GM19372 (cell line): Measurements from ENCODE around the gene FDXR.
"Not testable (repeated sequence)": the region's sequence is repeated elsewhere in the genome, so short reads cannot be mapped to it uniquely, and the experiment has no call there.

Experiments
- ATAC-seq: cut with Tn5 transposase; IDR thresholded peaks from one replicate; pipeline ENCODE4 v1.9.1; 2021; ENCODE audit warnings: mild to moderate bottlenecking, low read depth, moderate library complexity; ENCODE audit not compliant: unreplicated experiment

The FDXR gene

DNA sequence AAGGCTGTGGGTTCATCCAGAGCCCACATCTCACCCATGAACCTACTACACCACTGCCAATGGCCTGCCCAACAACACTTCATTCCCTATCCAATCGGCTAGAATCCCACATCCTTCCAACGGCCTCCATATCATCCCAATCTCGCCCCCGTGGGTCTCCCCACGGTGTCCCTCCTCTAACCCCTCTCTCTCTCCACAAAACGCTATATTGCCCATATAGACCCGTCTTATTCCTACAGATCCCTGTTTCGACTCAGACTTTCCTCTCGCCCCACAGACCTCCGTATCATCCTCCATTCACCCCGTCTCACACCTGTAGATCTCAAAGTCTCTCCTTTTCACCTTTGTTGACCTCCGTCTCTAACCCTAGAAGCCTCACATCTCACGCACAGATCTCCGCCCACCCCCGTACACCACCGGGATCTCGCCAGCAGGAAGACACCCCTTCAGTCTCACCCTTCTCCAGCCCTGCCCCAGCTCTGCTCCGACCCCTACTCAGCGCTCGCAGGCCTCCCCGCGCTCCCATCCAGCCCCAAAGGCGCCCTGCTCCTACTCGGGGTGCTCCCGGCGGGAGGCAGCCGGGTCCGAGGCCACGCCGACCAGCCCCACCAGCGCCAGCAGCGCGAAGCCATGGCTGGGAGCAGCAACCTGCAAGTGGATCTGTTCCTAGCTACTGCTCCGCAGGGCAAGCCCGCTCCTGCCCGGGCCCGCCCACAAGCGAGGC is at the start of gene FDXR:
TSS of gene FDXR (minus strand) at position 682 of the 724 bp plus-strand sequence. CDS start at position 632, 50 bp downstream.
- no peak for ATAC-seq

DNA sequence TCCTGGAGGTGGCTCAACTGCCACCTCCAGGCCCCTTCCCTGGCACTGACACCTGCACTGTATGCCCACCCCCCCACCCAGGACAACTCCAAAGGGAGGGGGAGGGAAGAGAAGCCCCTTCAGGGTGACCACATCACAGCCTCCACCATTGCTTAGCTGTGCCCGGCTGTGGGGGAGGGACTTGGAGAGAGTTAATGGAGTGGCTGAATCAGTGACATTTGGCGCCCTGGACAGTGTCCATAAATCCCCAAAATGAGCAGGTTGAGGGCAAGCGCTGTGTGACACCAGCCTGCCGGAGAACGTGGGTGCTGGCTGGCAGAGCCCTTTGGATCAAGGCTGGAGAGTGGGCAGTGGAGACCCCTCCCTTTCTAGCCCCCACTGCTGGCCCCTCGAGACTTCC is 49.4 kb upstream of the FDXR start:
- ATAC-seq = no peak

DNA sequence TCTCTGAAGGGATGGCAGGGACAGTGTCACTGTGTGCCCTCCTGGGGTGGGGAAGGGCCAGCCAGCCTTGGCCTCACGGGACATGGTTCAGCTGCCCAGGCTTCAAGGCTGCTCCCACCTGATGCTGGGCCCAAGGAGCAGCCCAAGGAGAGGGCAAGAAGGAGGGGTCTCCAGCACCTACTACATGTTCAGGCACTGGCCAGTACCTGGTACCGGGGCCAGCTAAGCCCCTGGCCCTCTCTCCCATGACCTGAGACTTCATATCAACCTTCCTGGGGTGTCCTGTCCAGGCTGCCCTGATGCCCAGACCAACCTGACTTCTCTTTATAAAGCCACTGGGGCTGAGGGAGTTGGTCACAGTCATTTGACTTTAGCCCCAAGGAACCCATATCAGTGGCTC is 49.0 kb upstream of the FDXR start:
- no peak for ATAC-seq

DNA sequence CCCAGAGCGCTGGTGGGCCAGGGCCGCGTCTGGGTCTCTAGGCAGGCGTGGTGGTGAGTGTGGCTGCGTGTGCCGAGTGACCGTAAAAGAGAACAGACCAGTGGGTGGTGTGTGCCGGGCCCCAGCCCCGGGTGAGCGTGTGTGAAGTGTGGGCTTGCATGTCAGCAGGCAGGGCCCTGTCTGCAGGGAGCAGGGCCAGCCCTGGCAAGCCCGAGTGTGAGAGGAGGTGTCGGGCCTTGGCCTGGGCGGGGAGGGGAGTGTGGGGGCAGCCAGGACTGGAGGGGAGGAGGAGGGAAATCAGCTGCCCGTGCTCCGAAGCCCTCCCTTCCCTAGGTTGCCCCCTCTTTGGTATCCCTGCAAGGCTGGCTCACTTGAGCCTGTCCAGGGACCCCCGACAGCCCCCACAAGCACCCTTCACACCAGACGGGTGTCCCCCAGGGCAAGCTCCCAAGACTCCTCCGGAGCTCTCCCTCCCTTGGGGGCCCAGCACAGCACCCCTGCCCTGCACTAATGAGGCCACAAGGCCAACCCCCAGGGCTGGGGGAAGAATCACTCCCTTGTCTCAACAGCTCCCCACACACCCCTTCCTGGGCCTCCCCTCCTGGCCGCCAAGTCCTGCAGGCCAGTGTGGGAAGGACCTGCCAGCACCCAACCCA is 48.4 kb upstream of the FDXR start:
- ATAC-seq = no peak

GRCh38 chr17:74920642-74921025 is 47.8 kb upstream of the FDXR start:
- ATAC-seq = no peak

DNA sequence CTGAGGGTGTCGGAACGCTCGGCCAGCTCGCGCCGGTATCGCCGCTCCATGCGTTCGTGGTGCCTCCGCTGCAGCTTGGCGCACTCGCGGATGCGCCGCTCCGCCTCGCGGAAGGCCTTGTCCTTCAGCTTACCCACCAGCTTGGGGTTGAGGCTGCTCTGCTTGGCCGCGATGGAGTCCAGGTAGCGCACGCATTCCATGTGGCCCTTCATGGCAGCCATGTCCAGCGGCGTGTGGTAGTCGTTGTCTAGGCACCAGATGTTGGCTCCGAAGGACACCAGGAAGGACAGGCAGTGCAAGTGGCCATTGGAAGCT is 47.5 kb upstream of the FDXR start:
- ATAC-seq = no peak

- ATAC-seq = no peak
Measured at GRCh38 chr17:74919440-74920305, 46.9 kb upstream of the FDXR start.

DNA sequence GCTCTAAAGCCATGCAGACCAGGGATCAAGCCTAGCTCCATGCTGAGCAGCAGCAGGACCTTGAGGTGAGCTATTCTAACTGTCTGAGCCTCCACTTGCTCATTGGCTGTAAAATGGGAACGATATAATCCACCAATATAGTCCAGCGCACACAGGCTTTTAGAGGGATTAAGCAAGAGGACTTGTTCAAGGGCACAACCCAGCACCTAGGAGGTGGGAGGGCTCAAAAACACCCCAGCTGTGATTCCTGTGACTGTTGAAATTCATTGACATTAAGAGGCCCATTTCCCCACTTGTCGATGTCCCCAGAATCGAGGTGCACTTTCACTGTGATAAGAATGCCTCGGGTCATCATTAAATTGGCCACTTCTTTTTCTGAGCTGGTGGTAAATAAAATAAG is 46.1 kb upstream of the FDXR start:
- ATAC-seq = no peak

- ATAC-seq = no peak
Measured at GRCh38 chr17:74917430-74917829, 44.6 kb upstream of the FDXR start.

- ATAC-seq = no peak
Measured at GRCh38 chr17:74916851-74917199, 44.0 kb upstream of the FDXR start.

DNA sequence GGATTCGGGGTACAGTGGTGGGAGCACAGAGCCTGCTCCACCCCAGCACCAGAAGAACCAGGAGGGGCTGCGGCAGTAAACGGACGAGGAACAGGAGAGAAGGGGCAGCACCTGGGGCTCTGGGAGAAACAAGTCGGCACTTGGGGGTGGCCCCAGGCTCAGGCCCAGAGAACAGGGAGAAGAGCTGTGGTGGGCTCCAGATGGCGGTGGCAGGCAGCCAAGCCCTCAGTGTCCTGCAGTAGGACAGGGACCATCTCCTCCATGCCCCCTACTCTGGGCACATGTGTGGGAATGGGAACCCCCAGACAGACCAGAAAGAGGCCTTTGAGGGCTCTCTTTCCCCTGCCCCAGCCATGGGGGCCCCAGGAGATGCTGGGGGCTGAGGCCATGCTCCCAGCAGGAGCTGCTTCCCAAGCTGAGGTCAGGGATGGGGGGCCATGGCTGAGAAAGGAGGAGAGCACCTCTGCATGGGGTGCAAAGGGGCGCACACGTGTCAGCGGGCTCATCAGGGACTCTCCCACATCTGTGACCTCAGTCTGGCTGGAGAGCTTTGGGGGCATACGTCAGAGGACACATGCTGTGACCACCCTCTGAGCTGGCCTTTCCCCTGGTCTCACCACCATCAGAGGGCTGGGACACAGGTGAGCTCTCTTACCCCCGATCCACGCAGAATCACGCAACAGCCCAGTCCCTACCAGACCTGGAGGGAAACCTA is 43.5 kb upstream of the FDXR start:
- ATAC-seq = no peak

- not testable (repeated sequence) for ATAC-seq
Measured at GRCh38 chr17:74911423-74911822, 38.6 kb upstream of the FDXR start.

- ATAC-seq = not testable (repeated sequence)
Measured at GRCh38 chr17:74909097-74909496, 36.3 kb upstream of the FDXR start.

- no peak for ATAC-seq
Measured at GRCh38 chr17:74907012-74907411, 34.2 kb upstream of the FDXR start.

- not testable (repeated sequence) for ATAC-seq
Measured at GRCh38 chr17:74906214-74906793, 33.5 kb upstream of the FDXR start.

DNA sequence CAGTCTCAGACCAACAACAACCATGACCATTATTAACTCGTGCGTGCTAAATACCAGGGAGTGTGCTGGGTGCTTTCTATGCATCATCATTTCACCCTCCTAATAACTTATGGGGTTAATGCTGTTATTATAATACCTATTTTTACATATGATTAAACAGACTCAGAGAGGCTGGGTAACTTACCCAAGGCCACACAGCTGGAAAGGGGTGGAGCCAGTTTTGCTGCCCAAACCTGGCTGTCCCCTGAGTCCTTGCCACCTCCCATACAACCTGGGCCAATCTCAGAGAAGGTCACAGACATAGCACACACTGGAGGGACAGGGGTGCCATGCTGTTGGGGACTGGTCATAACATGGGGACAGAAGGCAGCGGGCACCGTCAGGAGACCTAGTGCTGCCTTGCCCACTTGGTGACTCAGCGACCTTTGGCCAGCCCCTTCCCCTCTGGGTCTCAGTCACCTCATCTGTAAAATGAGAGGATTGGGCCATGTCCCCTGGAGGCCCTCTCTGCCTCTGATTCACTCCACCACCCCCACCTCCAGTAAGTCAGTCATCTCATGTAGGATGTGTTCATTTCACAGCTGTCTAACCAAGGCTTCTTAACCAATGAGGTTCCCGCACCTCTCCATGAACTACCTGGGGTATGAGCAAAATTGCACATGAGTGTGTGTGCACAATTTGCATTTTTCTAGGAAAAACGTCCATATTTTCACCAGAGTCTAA is 32.1 kb upstream of the FDXR start:
- ATAC-seq = no peak

GRCh38 chr17:74903671-74904070 is 30.9 kb upstream of the FDXR start:
- ATAC-seq = no peak

DNA sequence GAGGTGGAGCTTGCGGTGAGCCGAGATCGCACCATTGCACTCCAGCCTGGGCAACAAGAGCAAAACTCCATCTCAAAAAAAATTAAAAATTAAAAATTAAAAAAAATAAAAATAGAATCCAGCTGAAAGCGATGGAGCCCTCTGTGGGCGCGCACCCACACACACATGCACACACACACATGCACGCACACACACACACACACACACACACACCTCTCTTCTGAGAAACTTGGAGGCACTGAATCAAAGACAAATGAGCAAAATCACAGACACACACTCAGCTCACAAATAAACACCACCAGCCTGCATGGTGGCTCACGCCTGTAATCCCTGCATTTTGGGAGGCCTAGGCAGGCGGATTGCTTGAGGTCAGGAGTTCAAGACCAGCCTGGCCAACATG is 30.2 kb upstream of the FDXR start:
- ATAC-seq = no peak

DNA sequence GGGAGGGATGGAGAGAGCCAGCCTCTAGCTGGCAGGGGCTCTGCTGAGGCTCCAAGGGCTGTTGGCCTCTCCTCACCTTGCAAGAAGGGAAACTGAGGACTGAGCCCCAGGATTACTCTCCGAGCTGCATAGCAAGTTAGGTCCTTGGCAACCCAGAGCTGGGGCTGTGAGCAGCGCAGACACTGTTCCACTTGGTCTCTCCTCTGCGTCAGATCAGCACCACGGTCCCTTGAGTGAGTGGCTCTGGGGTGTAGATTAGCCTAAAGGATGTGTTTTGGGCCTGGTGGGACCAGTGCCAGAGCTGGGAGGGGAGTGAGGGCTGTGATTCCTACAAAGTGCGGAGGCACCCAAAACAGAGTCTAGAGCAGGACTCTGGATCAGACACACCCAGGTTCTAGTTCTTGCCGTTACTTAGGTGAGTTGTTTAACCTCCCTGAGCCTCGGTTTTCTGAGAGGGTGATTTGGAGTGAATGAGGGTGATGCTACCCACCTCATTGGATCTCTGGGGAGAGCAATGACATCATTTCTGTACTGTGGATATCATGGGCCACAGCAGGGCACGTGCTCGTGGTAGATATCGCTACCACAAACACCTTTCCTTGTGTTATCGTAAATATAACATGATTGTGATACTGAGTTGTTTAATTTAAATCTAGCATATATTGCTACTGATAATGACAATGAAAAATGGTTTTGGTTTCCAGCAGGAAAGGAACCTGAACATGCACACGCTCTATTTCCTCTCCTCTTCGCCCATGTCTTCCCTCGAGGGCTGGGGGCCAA is 28.8 kb upstream of the FDXR start:
- ATAC-seq = no peak
